GM12864 (cell line): ENCODE data around the gene PTK6.

ENCODE experiments used
- DNase-seq: peaks from one replicate; pipeline ENCODE4 v3.0.0-alpha.2; 2011; ENCODE audit warnings: low read depth
- H3K4me3 ChIP-seq: 2 replicates; pipeline ENCODE4 v1.5.1; 2011; ENCODE audit warnings: mild to moderate bottlenecking, low read depth, low read length, control low read depth
- CTCF ChIP-seq: IDR thresholded peaks from 2 replicates; pipeline ENCODE4 v1.5.1; 2011; ENCODE audit warnings: low read depth, mild to moderate bottlenecking, moderate library complexity, low read length, control low read depth, inconsistent platforms; ENCODE audit errors: missing control alignments

PTK6 gene

GRCh38 chr20:63539441-63540370 is 2.5 kb upstream of the PTK6 start:
- no peak for TF ChIP-seq CTCF
- H3K4me3 ChIP-seq = no peak overlapping the region
- no peak for DNase-seq

GRCh38 chr20:63539092-63539430 is 1.9 kb upstream of the PTK6 start:
- no peak for TF ChIP-seq CTCF
- DNase-seq = no peak
- H3K4me3 ChIP-seq = no peak overlapping the region

GRCh38 chr20:63538204-63539091 is 1.3 kb upstream of the PTK6 start:
- no peak for DNase-seq
- H3K4me3 ChIP-seq = no peak overlapping the region; the same call in 1 of the 2 replicates
- TF ChIP-seq CTCF = no peak

GRCh38 chr20:63537525-63538203 is 488 bp upstream of the PTK6 start:
- peak; percentile 97 for TF ChIP-seq CTCF
- DNase-seq = peak; percentile 93
- peak overlapping the region; percentile 57 for H3K4me3 ChIP-seq

- no peak for DNase-seq
- H3K4me3 ChIP-seq = peak overlapping the region; percentile 57
- no peak for TF ChIP-seq CTCF
These were observed 767 bp downstream of the PTK6 start for GRCh38 chr20:63536241-63536977.
